ENCODE measurements around the gene LRRC71.

Gene LRRC71

GRCh38 chr1:156931974-156932710 lies 11.7 kb downstream of the LRRC71 start:
- Histone ChIP-seq H3K9ac (ENCODE audit: low read length in 5 of 5) (peak overlapping the region in 1 of 5 donors; percentile 9), H3K27me3 (ENCODE audit: control insufficient read depth in 5 of 5, insufficient read depth in 4 of 5, low read length in 5 of 5) (peaks cover 8 to 24% (median 17%) of the 10 kb centered on the region in 5 donors), H3K27ac (ENCODE audit: low read depth, low read length) (no peak overlapping the region), H3K9me3 (ENCODE audit: control insufficient read depth in 5 of 5, low read length in 5 of 5) (no peaks in the 10 kb centered on the region), H3K4me1 (ENCODE audit: control insufficient read depth in 5 of 5, insufficient read depth in 5 of 5, low read length in 5 of 5) (peaks cover 0 to 22% (median 18%) of the 10 kb centered on the region in 5 donors), H3K36me3 (ENCODE audit: control insufficient read depth in 5 of 5, insufficient read depth in 5 of 5, low read length in 5 of 5) (peaks cover 0 to 24% (median 21%) of the 10 kb centered on the region in 5 donors), H3K4me3 (ENCODE audit: low read depth in 1 of 5, low read length in 5 of 5) (peak overlapping the region in 3 of 5 donors; percentile 45 to 53 (median 49))

- Histone ChIP-seq H3K9me3 (ENCODE audit: control insufficient read depth in 5 of 5, low read length in 5 of 5) (no peaks in the 10 kb centered on the region), H3K27me3 (ENCODE audit: control insufficient read depth in 5 of 5, insufficient read depth in 4 of 5, low read length in 5 of 5) (peaks cover under 1 to 14% (median 8%) of the 10 kb centered on the region in 5 donors), H3K36me3 (ENCODE audit: control insufficient read depth in 5 of 5, insufficient read depth in 5 of 5, low read length in 5 of 5) (peaks cover 0 to 34% (median 30%) of the 10 kb centered on the region in 5 donors), H3K27ac (ENCODE audit: low read depth, low read length) (no peak overlapping the region), H3K4me3 (ENCODE audit: low read depth in 1 of 5, low read length in 5 of 5) (no peak overlapping the region), H3K4me1 (ENCODE audit: control insufficient read depth in 5 of 5, insufficient read depth in 5 of 5, low read length in 5 of 5) (peaks cover 0 to 12% (median 9%) of the 10 kb centered on the region in 5 donors), H3K9ac (ENCODE audit: low read length in 5 of 5) (no peak overlapping the region)
Measured at GRCh38 chr1:156933136-156933535, 12.7 kb downstream of the LRRC71 start.

- no peak overlapping the region for H3K4me3 ChIP-seq (ENCODE audit: low read depth in 1 of 5, low read length in 5 of 5)
- H3K27ac ChIP-seq (ENCODE audit: low read depth, low read length): no peak overlapping the region
- H3K4me1 ChIP-seq (ENCODE audit: control insufficient read depth in 5 of 5, insufficient read depth in 5 of 5, low read length in 5 of 5): peaks cover 0 to 12% (median 9%) of the 10 kb centered on the region in 5 donors
- no peak overlapping the region for H3K9ac ChIP-seq (ENCODE audit: low read length in 5 of 5)
- H3K27me3 ChIP-seq (ENCODE audit: control insufficient read depth in 5 of 5, insufficient read depth in 4 of 5, low read length in 5 of 5): no peaks in the 10 kb centered on the region
- H3K36me3 ChIP-seq (ENCODE audit: control insufficient read depth in 5 of 5, insufficient read depth in 5 of 5, low read length in 5 of 5): peaks cover 0 to 59% (median 54%) of the 10 kb centered on the region in 5 donors
- no peaks in the 10 kb centered on the region for H3K9me3 ChIP-seq (ENCODE audit: control insufficient read depth in 5 of 5, low read length in 5 of 5)
Measured at GRCh38 chr1:156935505-156936128, 15.2 kb downstream of the LRRC71 start.

GRCh38 chr1:156936191-156936590 lies 15.8 kb downstream of the LRRC71 start:
- H3K27me3 ChIP-seq (ENCODE audit: control insufficient read depth in 5 of 5, insufficient read depth in 4 of 5, low read length in 5 of 5): no peaks in the 10 kb centered on the region
- H3K27ac ChIP-seq (ENCODE audit: low read depth, low read length): no peak overlapping the region
- no peak overlapping the region for H3K4me3 ChIP-seq (ENCODE audit: low read depth in 1 of 5, low read length in 5 of 5)
- H3K9ac ChIP-seq (ENCODE audit: low read length in 5 of 5): no peak overlapping the region
- peaks cover 0 to 9% (median 8%) of the 10 kb centered on the region in 5 donors for H3K4me1 ChIP-seq (ENCODE audit: control insufficient read depth in 5 of 5, insufficient read depth in 5 of 5, low read length in 5 of 5)
- peaks cover 0 to 65% (median 60%) of the 10 kb centered on the region in 5 donors for H3K36me3 ChIP-seq (ENCODE audit: control insufficient read depth in 5 of 5, insufficient read depth in 5 of 5, low read length in 5 of 5)
- no peaks in the 10 kb centered on the region for H3K9me3 ChIP-seq (ENCODE audit: control insufficient read depth in 5 of 5, low read length in 5 of 5)

- no peak overlapping the region for H3K9ac ChIP-seq (ENCODE audit: low read length in 5 of 5)
- no peaks in the 10 kb centered on the region for H3K9me3 ChIP-seq (ENCODE audit: control insufficient read depth in 5 of 5, low read length in 5 of 5)
- H3K27ac ChIP-seq (ENCODE audit: low read depth, low read length): no peak overlapping the region
- no peaks in the 10 kb centered on the region for H3K27me3 ChIP-seq (ENCODE audit: control insufficient read depth in 5 of 5, insufficient read depth in 4 of 5, low read length in 5 of 5)
- H3K4me3 ChIP-seq (ENCODE audit: low read depth in 1 of 5, low read length in 5 of 5): no peak overlapping the region
- peaks cover 0 to 3% (median 2%) of the 10 kb centered on the region in 5 donors for H3K4me1 ChIP-seq (ENCODE audit: control insufficient read depth in 5 of 5, insufficient read depth in 5 of 5, low read length in 5 of 5)
- peaks cover 0 to 70% (median 66%) of the 10 kb centered on the region in 5 donors for H3K36me3 ChIP-seq (ENCODE audit: control insufficient read depth in 5 of 5, insufficient read depth in 5 of 5, low read length in 5 of 5)
Measured at GRCh38 chr1:156936721-156937220, 16.3 kb downstream of the LRRC71 start.

GRCh38 chr1:156937883-156938282 lies 17.5 kb downstream of the LRRC71 start:
- Histone ChIP-seq H3K4me1 (ENCODE audit: control insufficient read depth in 5 of 5, insufficient read depth in 5 of 5, low read length in 5 of 5) (no peaks in the 10 kb centered on the region), H3K36me3 (ENCODE audit: control insufficient read depth in 5 of 5, insufficient read depth in 5 of 5, low read length in 5 of 5) (peaks cover 0 to 81% (median 77%) of the 10 kb centered on the region in 5 donors), H3K4me3 (ENCODE audit: low read depth in 1 of 5, low read length in 5 of 5) (no peak overlapping the region), H3K9ac (ENCODE audit: low read length in 5 of 5) (no peak overlapping the region), H3K27me3 (ENCODE audit: control insufficient read depth in 5 of 5, insufficient read depth in 4 of 5, low read length in 5 of 5) (no peaks in the 10 kb centered on the region), H3K27ac (ENCODE audit: low read depth, low read length) (no peak overlapping the region), H3K9me3 (ENCODE audit: control insufficient read depth in 5 of 5, low read length in 5 of 5) (no peaks in the 10 kb centered on the region)

GRCh38 chr1:156938813-156939212 lies 18.4 kb downstream of the LRRC71 start:
- no peak overlapping the region for H3K27ac ChIP-seq (ENCODE audit: low read depth, low read length)
- H3K36me3 ChIP-seq (ENCODE audit: control insufficient read depth in 5 of 5, insufficient read depth in 5 of 5, low read length in 5 of 5): peaks cover 0 to 91% (median 85%) of the 10 kb centered on the region in 5 donors
- H3K9ac ChIP-seq (ENCODE audit: low read length in 5 of 5): no peak overlapping the region
- no peaks in the 10 kb centered on the region for H3K9me3 ChIP-seq (ENCODE audit: control insufficient read depth in 5 of 5, low read length in 5 of 5)
- no peaks in the 10 kb centered on the region for H3K4me1 ChIP-seq (ENCODE audit: control insufficient read depth in 5 of 5, insufficient read depth in 5 of 5, low read length in 5 of 5)
- no peak overlapping the region for H3K4me3 ChIP-seq (ENCODE audit: low read depth in 1 of 5, low read length in 5 of 5)
- no peaks in the 10 kb centered on the region for H3K27me3 ChIP-seq (ENCODE audit: control insufficient read depth in 5 of 5, insufficient read depth in 4 of 5, low read length in 5 of 5)

- Histone ChIP-seq H3K27ac (ENCODE audit: low read depth, low read length) (no peak overlapping the region), H3K4me3 (ENCODE audit: low read depth in 1 of 5, low read length in 5 of 5) (no peak overlapping the region), H3K4me1 (ENCODE audit: control insufficient read depth in 5 of 5, insufficient read depth in 5 of 5, low read length in 5 of 5) (no peaks in the 10 kb centered on the region), H3K9me3 (ENCODE audit: control insufficient read depth in 5 of 5, low read length in 5 of 5) (no peaks in the 10 kb centered on the region), H3K27me3 (ENCODE audit: control insufficient read depth in 5 of 5, insufficient read depth in 4 of 5, low read length in 5 of 5) (no peaks in the 10 kb centered on the region), H3K36me3 (ENCODE audit: control insufficient read depth in 5 of 5, insufficient read depth in 5 of 5, low read length in 5 of 5) (peaks cover 0 to 98% (median 96%) of the 10 kb centered on the region in 5 donors), H3K9ac (ENCODE audit: low read length in 5 of 5) (no peak overlapping the region)
Measured at GRCh38 chr1:156939786-156940334, 19.4 kb downstream of the LRRC71 start.

GRCh38 chr1:156941675-156942074 lies 21.2 kb downstream of the LRRC71 start:
- no peak overlapping the region for H3K27ac ChIP-seq (ENCODE audit: low read depth, low read length)
- no peaks in the 10 kb centered on the region for H3K9me3 ChIP-seq (ENCODE audit: control insufficient read depth in 5 of 5, low read length in 5 of 5)
- peaks cover 0 to 100% (median 98%) of the 10 kb centered on the region in 5 donors for H3K36me3 ChIP-seq (ENCODE audit: control insufficient read depth in 5 of 5, insufficient read depth in 5 of 5, low read length in 5 of 5)
- no peaks in the 10 kb centered on the region for H3K4me1 ChIP-seq (ENCODE audit: control insufficient read depth in 5 of 5, insufficient read depth in 5 of 5, low read length in 5 of 5)
- no peak overlapping the region for H3K9ac ChIP-seq (ENCODE audit: low read length in 5 of 5)
- H3K27me3 ChIP-seq (ENCODE audit: control insufficient read depth in 5 of 5, insufficient read depth in 4 of 5, low read length in 5 of 5): no peaks in the 10 kb centered on the region
- no peak overlapping the region for H3K4me3 ChIP-seq (ENCODE audit: low read depth in 1 of 5, low read length in 5 of 5)

GRCh38 chr1:156942176-156942575 lies 21.7 kb downstream of the LRRC71 start:
- Histone ChIP-seq H3K36me3 (ENCODE audit: control insufficient read depth in 5 of 5, insufficient read depth in 5 of 5, low read length in 5 of 5) (peaks cover 0 to 100% (median 98%) of the 10 kb centered on the region in 5 donors), H3K9me3 (ENCODE audit: control insufficient read depth in 5 of 5, low read length in 5 of 5) (no peaks in the 10 kb centered on the region), H3K9ac (ENCODE audit: low read length in 5 of 5) (no peak overlapping the region), H3K27ac (ENCODE audit: low read depth, low read length) (no peak overlapping the region), H3K4me3 (ENCODE audit: low read depth in 1 of 5, low read length in 5 of 5) (no peak overlapping the region), H3K4me1 (ENCODE audit: control insufficient read depth in 5 of 5, insufficient read depth in 5 of 5, low read length in 5 of 5) (no peaks in the 10 kb centered on the region), H3K27me3 (ENCODE audit: control insufficient read depth in 5 of 5, insufficient read depth in 4 of 5, low read length in 5 of 5) (no peaks in the 10 kb centered on the region)

Data from subcutaneous abdominal adipose tissue (tissue), 5 donors.